SU-DHL-6 (cell line): ENCODE measurements around the gene PIAS3.

Source experiments
- H2AFZ ChIP-seq: fragments of 200-600 bp; sonication (generic); 2 replicates; pipeline ENCODE4 v1.6.1; 2014; ENCODE audit warnings: low read depth, mild to moderate bottlenecking, moderate library complexity, mixed read lengths, antibody characterized with exemption, low read length; ENCODE audit not compliant: severe bottlenecking
- H3F3A ChIP-seq: fragments of 200-600 bp; shearing (Covaris generic); 2 replicates; pipeline ENCODE4 v1.6.0; 2016; ENCODE audit warnings: antibody characterized with exemption, mild to moderate bottlenecking; ENCODE audit not compliant: insufficient read depth
- H3K27ac ChIP-seq: fragments of 200-600 bp; sonication (generic); 2 replicates; pipeline ENCODE4 v1.5.1; 2016; ENCODE audit warnings: low read depth, mild to moderate bottlenecking, low read length, moderate library complexity, mixed read lengths
- H3K27me3 ChIP-seq: fragments of 200-600 bp; sonication (generic), shearing (Covaris generic); 2 replicates; pipeline ENCODE4 v1.6.0; 2014; ENCODE audit warnings: mild to moderate bottlenecking, low read length
- H3K36me3 ChIP-seq: fragments of 200-600 bp; sonication (generic); 2 replicates; pipeline ENCODE4 v1.6.1; 2014; ENCODE audit warnings: mild to moderate bottlenecking, low read length, mixed read lengths
- H3K4me2 ChIP-seq: fragments of 300-600, 200-600 bp; shearing (Covaris generic), sonication (generic); 2 replicates; pipeline ENCODE4 v1.6.0; 2014; ENCODE audit warnings: low read length, low read depth, mild to moderate bottlenecking; ENCODE audit not compliant: poor library complexity, severe bottlenecking
- H3K4me3 ChIP-seq: fragments of 200-600 bp; sonication (generic); 2 replicates; pipeline ENCODE4 v1.5.1; 2014; ENCODE audit warnings: antibody characterized with exemption, low read length, mild to moderate bottlenecking, mixed read lengths; ENCODE audit not compliant: insufficient read depth, poor library complexity, severe bottlenecking
- H3K79me2 ChIP-seq: fragments of 200-600 bp; sonication (generic); 2 replicates; pipeline ENCODE4 v1.6.1; 2014; ENCODE audit warnings: mild to moderate bottlenecking, low read length, moderate library complexity; ENCODE audit not compliant: insufficient read depth
- H3K9ac ChIP-seq: fragments of 200-600 bp; sonication (generic); 2 replicates; pipeline ENCODE4 v1.7.0; 2014; ENCODE audit warnings: mild to moderate bottlenecking, low read length
- H3K9me2 ChIP-seq: fragments of 200-600 bp; sonication (generic); replicated peaks from 2 replicates; pipeline ENCODE4 v1.6.1; 2014; ENCODE audit warnings: low read length; ENCODE audit not compliant: insufficient read depth
- H3K9me3 ChIP-seq: fragments of 200-600 bp; sonication (generic); 2 replicates; pipeline ENCODE4 v1.6.1; 2014; ENCODE audit warnings: low read length, mixed read lengths; ENCODE audit not compliant: insufficient read depth
- H4K20me1 ChIP-seq: fragments of 200-600 bp; sonication (generic); 2 replicates; pipeline ENCODE4 v1.6.1; 2014; ENCODE audit warnings: low read depth, mild to moderate bottlenecking, antibody characterized with exemption, low read length, moderate library complexity, mixed read lengths
- CTCF ChIP-seq: fragments of 200-600 bp; sonication (generic); IDR thresholded peaks from one replicate; pipeline ENCODE4 v1.5.1; 2017; ENCODE audit warnings: antibody characterized with exemption, mild to moderate bottlenecking, low read length, moderate library complexity; ENCODE audit not compliant: insufficient read depth, poor library complexity, severe bottlenecking
- EZH2phosphoT487 ChIP-seq: fragments of 200-600 bp; sonication (generic), shearing (Covaris generic); conservative IDR thresholded peaks from 2 replicates; pipeline ENCODE4 v1.6.1; 2018; ENCODE audit warnings: mild to moderate bottlenecking, antibody characterized with exemption, low read length, moderate library complexity, mixed read lengths

Gene PIAS3

GRCh38 chr1:145901312-145902021, 42.6 kb upstream of the PIAS3 start:
- Histone ChIP-seq H3K79me2 (no peaks in the 10 kb centered on the region), H3K27ac (no peak overlapping the region), H3F3A (no peaks in the 10 kb centered on the region), H3K27me3 (no peaks in the 10 kb centered on the region), H3K9me2 (no peaks in the 10 kb centered on the region), H4K20me1 (no peaks in the 10 kb centered on the region), H3K4me2 (no peak overlapping the region), H3K4me3 (no peak overlapping the region), H3K9ac (no peak overlapping the region), H3K36me3 (no peaks in the 10 kb centered on the region), H3K9me3 (no peaks in the 10 kb centered on the region), H2AFZ (no peak overlapping the region)
- no peak for TF ChIP-seq EZH2phosphoT487
- TF ChIP-seq CTCF = no peak

- Histone ChIP-seq H3K79me2 (no peaks in the 10 kb centered on the region), H3K27ac (no peak overlapping the region), H3F3A (no peaks in the 10 kb centered on the region), H3K9ac (no peak overlapping the region), H4K20me1 (no peaks in the 10 kb centered on the region), H3K9me2 (no peaks in the 10 kb centered on the region), H2AFZ (no peak overlapping the region), H3K4me2 (no peak overlapping the region), H3K4me3 (no peak overlapping the region), H3K36me3 (no peaks in the 10 kb centered on the region), H3K27me3 (no peaks in the 10 kb centered on the region), H3K9me3 (no peaks in the 10 kb centered on the region)
- TF ChIP-seq CTCF (no peak), EZH2phosphoT487 (no peak)
Measured at GRCh38 chr1:145898756-145899155, 39.9 kb upstream of the PIAS3 start.

GRCh38 chr1:145897969-145898368, 39.1 kb upstream of the PIAS3 start:
- Histone ChIP-seq H3K4me3 (no peak overlapping the region), H3K36me3 (no peaks in the 10 kb centered on the region), H2AFZ (no peak overlapping the region), H3K27me3 (no peaks in the 10 kb centered on the region), H3K27ac (no peak overlapping the region), H3K9me3 (no peaks in the 10 kb centered on the region), H3F3A (no peaks in the 10 kb centered on the region), H4K20me1 (no peaks in the 10 kb centered on the region), H3K4me2 (no peak overlapping the region), H3K79me2 (no peaks in the 10 kb centered on the region), H3K9ac (no peak overlapping the region), H3K9me2 (no peaks in the 10 kb centered on the region)
- TF ChIP-seq EZH2phosphoT487 (no peak), CTCF (no peak)
